Epithelial cell of esophagus (primary cell): ENCODE data around the gene DLX3.
"Not testable (repeated sequence)": the region's sequence is repeated elsewhere in the genome, so short reads cannot be mapped to it uniquely, and the experiment has no call there.

Source experiments
- DNase-seq: peaks from one replicate; pipeline ENCODE4 v3.0.0; 2010; ENCODE audit warnings: low read depth
- H3K4me3 ChIP-seq: 2 replicates; pipeline ENCODE4 v1.5.1; 2011; ENCODE audit warnings: mild to moderate bottlenecking, low read length, control low read depth
- CTCF ChIP-seq: IDR thresholded peaks from 2 replicates; pipeline ENCODE4 v1.5.1; 2011; ENCODE audit warnings: low read depth, mild to moderate bottlenecking, low read length, control low read depth, inconsistent platforms; ENCODE audit not compliant: insufficient read depth; ENCODE audit errors: missing control alignments

Gene DLX3

GRCh38 chr17:49995055-49995738, at the start of gene DLX3:
Gene DLX3, minus strand, starts transcription at chr17:49995224. Its CDS starts 226 bp downstream, at chr17:49994998.
- no peak for TF ChIP-seq CTCF
- peak within 1 kb of the TSS; percentile 66 for H3K4me3 ChIP-seq
- peak; percentile 89 for DNase-seq

GRCh38 chr17:50044483-50044882, 49.5 kb upstream of the DLX3 start:
- H3K4me3 ChIP-seq = no peak overlapping the region
- no peak for DNase-seq
- no peak for TF ChIP-seq CTCF

- DNase-seq = peak; percentile 58
- H3K4me3 ChIP-seq = no peak overlapping the region
- TF ChIP-seq CTCF = no peak
These were observed 48.5 kb upstream of the DLX3 start for GRCh38 chr17:50043290-50044148.

- H3K4me3 ChIP-seq = no peak overlapping the region
- TF ChIP-seq CTCF = no peak
- DNase-seq = no peak
These were observed 47.2 kb upstream of the DLX3 start for GRCh38 chr17:50042211-50042610.

- not testable (repeated sequence) for DNase-seq
These were observed 45.5 kb upstream of the DLX3 start for GRCh38 chr17:50040496-50040895.

GRCh38 chr17:50039058-50039457, 44.0 kb upstream of the DLX3 start:
- DNase-seq = no peak
- TF ChIP-seq CTCF = no peak
- H3K4me3 ChIP-seq = no peak overlapping the region

More at GRCh38 chr17:50040496-50040895, 45.5 kb upstream of the DLX3 start:
- H3K4me3 ChIP-seq = not testable (repeated sequence)

- H3K4me3 ChIP-seq = no peak overlapping the region
- DNase-seq = peak; percentile 54
- TF ChIP-seq CTCF = no peak
These were observed 42.5 kb upstream of the DLX3 start for GRCh38 chr17:50037321-50038107.
